Thoracic aorta (tissue), 2 donors: ENCODE results near the gene SCARB1. TPM values are rescaled to one million over a fixed set of nuclear protein-coding genes. Genes with fewer than 3 reads are reported as not detected.

Source experiments
- ATAC-seq: fragments of 150-250 bp; one replicate; pipeline ENCODE4 v1.8.0; 2017; ENCODE audit warnings: low read depth; ENCODE audit not compliant: insufficient number of reproducible peaks, low FRiP score
- DNase-seq: peaks from one replicate; pipeline ENCODE4 v3.0.0-alpha.2; 2020; ENCODE audit warnings: low spot score
- H3K27ac ChIP-seq, 2 donors: fragments of 200-600 bp; sonication (generic); 1 replicate in 1 of 2; 2 replicates in 1 of 2; pipeline ENCODE4 v1.5.1; 2016; ENCODE audit warnings: mild to moderate bottlenecking in 2 of 2, moderate library complexity in 2 of 2
- H3K27me3 ChIP-seq: fragments of 200-600 bp; sonication (generic); replicated peaks from 2 replicates; pipeline ENCODE4 v1.6.0; 2016; ENCODE audit warnings: mild to moderate bottlenecking; ENCODE audit not compliant: insufficient read depth
- H3K36me3 ChIP-seq: fragments of 200-600 bp; sonication (generic); one replicate; pipeline ENCODE4 v1.5.1; 2016
- H3K4me1 ChIP-seq, 2 donors: fragments of 200-600 bp; sonication (generic); 1 replicate in 1 of 2; 2 replicates in 1 of 2; pipeline versions ENCODE4 v1.5.1 to v1.6.0; 2016; ENCODE audit warnings: low read depth in 2 of 2, mild to moderate bottlenecking in 1 of 2; ENCODE audit not compliant: control insufficient read depth in 1 of 2
- H3K4me3 ChIP-seq: fragments of 200-600 bp; sonication (generic); 2 replicates; pipeline ENCODE4 v1.5.1; 2016; ENCODE audit warnings: mild to moderate bottlenecking
- H3K9me3 ChIP-seq: fragments of 200-600 bp; sonication (generic); 2 replicates; pipeline ENCODE4 v1.5.1; 2016
- total RNA-seq, 2 donors: library from RNA; depleted of rRNA; stranded (reverse); fragments of >200 nt; gene quantifications; one replicate each; pipeline versions ENCODE4 v1.1.0 to v1.2.3, GENCODE V29; 2016
- TF ChIP-seq, protein P1 (sequence below): fragments of 200-600 bp; sonication (generic); IDR thresholded peaks from one replicate; pipeline ENCODE4 v1.5.1; 2019; ENCODE audit warnings: antibody characterized with exemption

Gene SCARB1
- total RNA-seq, 2 donors from 2014 or later, result 8.8 to 13.1 TPM

DNA sequence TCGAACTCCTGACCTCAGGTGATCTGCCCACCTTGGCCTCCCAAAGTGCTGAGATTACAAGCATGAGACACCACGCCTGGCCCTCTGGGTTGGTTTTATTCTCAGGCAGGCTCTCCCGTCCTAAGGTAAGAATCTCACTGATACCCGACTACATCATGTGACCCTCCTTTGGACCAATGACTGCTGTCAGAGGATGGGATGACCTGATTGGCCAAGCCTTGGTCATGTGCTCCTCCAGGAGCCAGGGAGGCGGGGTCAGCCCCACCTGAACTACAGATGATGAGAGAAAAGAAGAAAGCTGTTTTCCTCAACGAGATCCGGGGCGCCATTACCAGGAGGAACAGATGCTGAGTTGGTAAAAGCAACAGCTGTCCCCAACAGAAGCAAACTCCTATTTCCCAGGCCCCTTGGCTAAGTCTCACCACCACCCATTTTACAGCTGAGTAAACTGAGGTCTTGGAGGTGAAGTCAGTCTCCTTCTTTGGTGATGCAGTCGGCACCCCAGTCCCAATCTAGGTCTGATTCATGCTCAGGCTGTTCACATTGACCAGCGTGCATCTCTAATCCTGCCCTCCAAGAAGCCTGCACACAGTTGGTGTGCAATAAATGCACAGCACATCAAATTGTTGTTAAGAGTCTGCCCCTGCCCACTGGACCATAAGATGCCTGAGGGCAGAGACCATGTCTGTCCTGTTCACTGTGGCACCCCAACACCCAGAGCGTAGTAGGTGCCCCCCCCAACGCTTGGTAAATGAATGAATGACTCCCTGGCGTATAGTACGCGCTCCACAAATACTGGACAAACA, 118.8 kb downstream of the SCARB1 start:
- Histone ChIP-seq H3K27ac (peak overlapping the region; percentile 79 to 85), H3K9me3 (no peaks in the 10 kb centered on the region), H3K27me3 (no peaks in the 10 kb centered on the region), H3K36me3 (no peaks in the 10 kb centered on the region), H3K4me1 (peaks cover 19 to 29% of the 10 kb centered on the region in 2 donors), H3K4me3 (no peak overlapping the region)
- DNase-seq (no peak), ATAC-seq (no peak)
- TF ChIP-seq, protein P1, sequence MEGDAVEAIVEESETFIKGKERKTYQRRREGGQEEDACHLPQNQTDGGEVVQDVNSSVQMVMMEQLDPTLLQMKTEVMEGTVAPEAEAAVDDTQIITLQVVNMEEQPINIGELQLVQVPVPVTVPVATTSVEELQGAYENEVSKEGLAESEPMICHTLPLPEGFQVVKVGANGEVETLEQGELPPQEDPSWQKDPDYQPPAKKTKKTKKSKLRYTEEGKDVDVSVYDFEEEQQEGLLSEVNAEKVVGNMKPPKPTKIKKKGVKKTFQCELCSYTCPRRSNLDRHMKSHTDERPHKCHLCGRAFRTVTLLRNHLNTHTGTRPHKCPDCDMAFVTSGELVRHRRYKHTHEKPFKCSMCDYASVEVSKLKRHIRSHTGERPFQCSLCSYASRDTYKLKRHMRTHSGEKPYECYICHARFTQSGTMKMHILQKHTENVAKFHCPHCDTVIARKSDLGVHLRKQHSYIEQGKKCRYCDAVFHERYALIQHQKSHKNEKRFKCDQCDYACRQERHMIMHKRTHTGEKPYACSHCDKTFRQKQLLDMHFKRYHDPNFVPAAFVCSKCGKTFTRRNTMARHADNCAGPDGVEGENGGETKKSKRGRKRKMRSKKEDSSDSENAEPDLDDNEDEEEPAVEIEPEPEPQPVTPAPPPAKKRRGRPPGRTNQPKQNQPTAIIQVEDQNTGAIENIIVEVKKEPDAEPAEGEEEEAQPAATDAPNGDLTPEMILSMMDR, result no peak

DNA sequence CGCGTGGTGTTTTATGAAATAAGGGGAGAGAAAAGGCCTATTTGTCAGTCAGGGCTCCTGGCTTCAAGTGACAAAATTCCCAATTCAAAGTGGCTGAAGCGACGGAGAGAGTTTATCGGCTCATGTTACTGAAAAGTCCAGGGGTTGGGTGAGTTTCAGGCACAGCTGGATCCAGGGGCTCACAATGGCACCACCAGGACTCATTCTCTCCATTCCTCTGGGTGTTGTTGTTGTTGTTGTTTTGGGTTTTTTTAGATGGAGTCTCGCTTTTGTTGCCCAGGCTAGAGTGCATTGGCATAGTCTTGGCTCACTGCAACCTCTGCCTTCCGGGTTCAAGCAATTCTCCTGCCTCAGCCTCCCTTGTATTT, 119.4 kb downstream of the SCARB1 start:
- H3K4me1 ChIP-seq, result peaks cover 19 to 29% of the 10 kb centered on the region in 2 donors
- DNase-seq (no peak), ATAC-seq (no peak)
- TF ChIP-seq, protein P1, result no peak
- no peaks in the 10 kb centered on the region for H3K27me3 ChIP-seq
- H3K36me3 ChIP-seq, result no peaks in the 10 kb centered on the region
- H3K9me3 ChIP-seq, result no peaks in the 10 kb centered on the region
- peak overlapping the region; percentile 42 to 85 for H3K27ac ChIP-seq
- H3K4me3 ChIP-seq, result no peak overlapping the region

DNA sequence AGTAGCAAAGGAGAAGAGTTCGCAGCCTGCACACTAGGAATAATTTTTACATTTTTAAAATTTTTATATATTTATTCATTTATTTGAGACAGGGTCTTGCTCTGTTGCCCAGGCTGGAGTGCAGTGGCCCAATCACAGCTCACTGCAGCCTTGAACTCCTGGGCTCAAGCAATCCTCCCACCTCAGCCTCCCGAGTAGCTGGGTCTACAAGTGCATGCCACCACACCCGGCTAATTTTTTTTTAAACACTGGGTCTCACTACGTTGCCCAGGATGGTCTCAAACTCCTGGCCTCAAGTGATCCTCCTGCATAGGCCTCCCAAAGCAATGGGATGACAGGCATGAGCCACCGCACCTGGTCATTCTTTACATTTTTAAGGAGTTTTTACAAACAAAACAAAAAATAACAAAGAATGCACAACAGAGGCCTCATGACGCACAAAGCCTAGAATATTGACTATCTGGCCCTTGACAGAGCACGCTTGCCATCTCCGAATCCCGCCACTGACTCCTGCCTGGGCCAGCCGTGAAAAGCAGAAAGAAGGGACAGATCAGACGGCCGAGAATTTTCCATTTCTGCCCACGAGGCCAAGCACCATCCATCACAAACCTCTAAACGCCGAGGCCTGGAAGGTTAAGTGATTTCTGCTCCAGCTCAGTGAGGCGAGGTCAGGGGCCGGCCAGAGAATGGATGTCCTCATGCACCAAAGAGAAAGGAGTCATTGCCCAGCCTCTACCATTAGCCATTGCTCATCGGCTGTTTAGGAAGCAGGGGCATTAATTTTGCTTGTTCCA, 120.0 kb downstream of the SCARB1 start:
- Histone ChIP-seq H3K27me3 (no peaks in the 10 kb centered on the region), H3K4me3 (no peak overlapping the region), H3K36me3 (no peaks in the 10 kb centered on the region), H3K9me3 (no peaks in the 10 kb centered on the region), H3K27ac (peak overlapping the region; percentile 42 to 85), H3K4me1 (peaks cover 19 to 29% of the 10 kb centered on the region in 2 donors)
- DNase-seq (no peak), ATAC-seq (no peak)
- TF ChIP-seq, protein P1, result no peak

DNA sequence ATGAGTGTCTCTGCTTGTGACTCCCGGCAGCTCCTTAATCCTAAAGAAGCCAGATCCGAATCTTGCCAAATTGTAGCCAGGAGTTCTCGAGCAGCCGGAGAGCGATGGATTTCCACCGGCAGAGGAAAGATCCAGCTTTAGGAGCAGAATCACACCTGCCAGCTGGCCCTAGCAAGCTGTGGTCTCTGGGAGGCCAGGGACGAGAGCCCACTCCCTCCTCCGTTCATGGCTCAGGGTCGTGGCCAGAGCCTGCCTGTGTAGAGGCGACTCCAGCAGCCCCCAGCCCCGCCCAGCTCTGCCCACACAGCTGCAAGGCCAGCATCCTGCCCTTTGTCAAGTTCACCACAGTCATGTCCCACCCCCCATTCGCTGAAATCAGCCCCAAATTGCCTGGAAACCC, 121.0 kb downstream of the SCARB1 start:
- Histone ChIP-seq H3K4me3 (no peak overlapping the region), H3K36me3 (no peaks in the 10 kb centered on the region), H3K27ac (peak overlapping the region; percentile 11 to 24), H3K9me3 (no peaks in the 10 kb centered on the region), H3K27me3 (no peaks in the 10 kb centered on the region), H3K4me1 (peaks cover 19 to 29% of the 10 kb centered on the region in 2 donors)
- ATAC-seq (no peak), DNase-seq (no peak)
- TF ChIP-seq, protein P1, result no peak

DNA sequence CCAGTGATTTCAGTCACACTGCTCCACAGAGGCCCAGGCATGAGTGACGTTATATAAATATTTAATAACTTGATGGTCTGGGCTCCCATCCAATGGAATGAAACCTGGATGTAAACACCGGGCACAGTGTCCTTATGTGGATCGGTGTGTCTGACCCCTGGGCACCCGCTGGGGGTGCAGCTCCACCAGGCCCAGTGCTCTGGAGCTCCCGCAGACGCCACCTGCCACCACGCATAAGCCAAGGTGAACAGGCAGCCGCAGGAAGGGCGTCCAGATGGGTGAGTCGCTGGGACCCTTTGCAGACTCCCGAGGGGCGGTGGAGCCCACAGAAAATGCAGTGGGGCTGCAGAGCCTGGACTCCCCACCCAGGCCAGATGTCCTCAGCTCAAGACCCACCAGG, 121.6 kb downstream of the SCARB1 start:
- Histone ChIP-seq H3K9me3 (no peaks in the 10 kb centered on the region), H3K27me3 (no peaks in the 10 kb centered on the region), H3K4me3 (no peak overlapping the region), H3K36me3 (no peaks in the 10 kb centered on the region), H3K27ac (peak overlapping the region in 1 of 2 donors; percentile 11), H3K4me1 (peaks cover 17 to 28% of the 10 kb centered on the region in 2 donors)
- TF ChIP-seq, protein P1, result no peak
- DNase-seq, result no peak
- no peak for ATAC-seq
